ENCODE measurements around the gene OR2B2.

GRCh38 chr6:27940766-27941165, 28.6 kb upstream of the OR2B2 start:
- TF ChIP-seq ELK1 (IDR thresholded peaks at IDR 0.05; ENCODE audit: borderline replicate concordance, low read depth, low read length): no peak
- no peak for TF ChIP-seq CTCF (conservative IDR thresholded peaks at IDR 0.05; ENCODE audit: low read depth, low read length)
- no peak for TF ChIP-seq POLR2A (IDR thresholded peaks at IDR 0.05; ENCODE audit: low read depth, low read length)
- TF ChIP-seq CEBPB (IDR thresholded peaks at IDR 0.05; ENCODE audit: low read depth, low read length): no peak
- no peak for TF ChIP-seq RFX5 (IDR thresholded peaks at IDR 0.05; ENCODE audit: low read depth, low read length)
- TF ChIP-seq USF2 (IDR thresholded peaks at IDR 0.05; ENCODE audit: low read depth, low read length): no peak
- TF ChIP-seq MAFK (IDR thresholded peaks at IDR 0.05; ENCODE audit: low read depth, low read length): no peak
- no peak for TF ChIP-seq RCOR1 (IDR thresholded peaks at IDR 0.05; ENCODE audit: insufficient replicate concordance, low read length)
- no peak for TF ChIP-seq CHD1 (IDR thresholded peaks at IDR 0.05; ENCODE audit: low read depth, low read length)
- TF ChIP-seq RAD21 (IDR thresholded peaks at IDR 0.05; ENCODE audit: low read length): no peak
- no peak for TF ChIP-seq FOS (IDR thresholded peaks at IDR 0.05; ENCODE audit: low read depth, low read length)
- no peak for TF ChIP-seq MAZ (IDR thresholded peaks at IDR 0.05; ENCODE audit: borderline replicate concordance, low read depth, low read length)
- TF ChIP-seq NFE2L2 (IDR thresholded peaks at IDR 0.05; ENCODE audit: low read depth, low read length): no peak
- no peak for TF ChIP-seq SMC3 (IDR thresholded peaks at IDR 0.05; ENCODE audit: low read depth, low read length)

All from IMR-90 (cell line).